SKM-1 treated with dmso at 0.1 percent for 144 hours (cell line): ENCODE results near the gene COQ2.

ENCODE experiments used
- DNase-seq: peaks from one replicate; lab custom pipeline; 2025; ENCODE audit not compliant: unreplicated experiment; lab: John Stamatoyannopoulos, UW

The COQ2 gene

DNA sequence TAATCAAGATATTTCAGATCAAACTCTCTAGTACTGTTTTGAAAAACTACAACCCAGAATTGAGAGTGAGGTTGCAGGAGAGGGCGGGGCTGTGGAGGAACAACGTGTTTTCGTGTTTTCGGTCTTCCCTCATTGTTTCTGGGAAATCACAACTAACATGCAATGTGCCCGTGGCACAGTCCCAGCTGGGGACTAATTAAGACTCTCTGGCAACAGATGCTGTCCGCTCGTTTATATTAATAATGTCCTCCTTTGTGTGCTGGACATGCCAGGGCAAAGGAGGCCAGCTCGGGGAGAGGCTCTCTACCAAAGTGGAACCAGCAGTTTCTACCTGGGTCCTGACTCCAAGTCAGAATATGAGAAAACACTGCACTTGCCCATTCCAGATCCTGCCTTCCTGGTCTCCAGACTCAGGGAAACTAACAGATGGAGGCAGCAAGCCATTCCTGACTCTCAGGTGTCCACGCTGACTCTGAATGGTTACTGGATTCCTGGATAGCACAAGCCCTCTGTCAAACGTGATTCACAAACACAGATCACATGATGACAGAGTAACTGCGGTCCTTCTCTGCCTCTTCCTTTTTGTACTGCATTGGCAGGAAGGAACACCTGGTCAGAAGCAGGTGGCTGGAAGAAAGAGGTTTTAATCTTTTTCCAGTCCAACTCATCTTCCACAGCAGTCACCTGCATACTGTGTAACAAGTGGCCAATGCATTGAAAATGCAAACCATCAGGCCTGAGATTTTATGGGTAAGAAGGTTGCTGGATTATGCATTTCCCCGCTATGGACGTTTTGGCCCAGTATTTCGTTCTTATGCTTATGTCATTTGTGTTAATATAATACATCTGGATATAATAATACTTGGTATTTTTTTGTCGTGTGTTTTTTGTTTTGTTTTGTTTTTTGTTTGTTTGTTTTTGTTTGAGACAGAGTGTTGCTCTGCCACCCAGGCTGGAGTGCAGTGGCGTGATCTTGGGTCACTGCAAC is 65.0 kb downstream of the COQ2 start:
- no peak for DNase-seq

- DNase-seq: peak; percentile 91
Measured at GRCh38 chr4:83217721-83218522, 66.7 kb downstream of the COQ2 start.

- no peak for DNase-seq
Measured at GRCh38 chr4:83216959-83217683, 67.5 kb downstream of the COQ2 start.

- no peak for DNase-seq
Measured at GRCh38 chr4:83214079-83214478, 70.5 kb downstream of the COQ2 start.
